Stimulated activated CD8-positive, alpha-beta memory T cell treated with anti-CD3 and anti-CD28 coated beads, Interleukin-15, amount 100 ng/mL, for 1 hour (primary cell): ENCODE results near the gene MGP.
A peak's percentile ranks its signal among the peaks of the same experiment; 100 is the strongest.

Experiments used
- DNase-seq: peaks from one replicate; pipeline ENCODE4 v3.0.0-alpha.2; 2020; ENCODE audit warnings: low read depth

Gene MGP

DNA sequence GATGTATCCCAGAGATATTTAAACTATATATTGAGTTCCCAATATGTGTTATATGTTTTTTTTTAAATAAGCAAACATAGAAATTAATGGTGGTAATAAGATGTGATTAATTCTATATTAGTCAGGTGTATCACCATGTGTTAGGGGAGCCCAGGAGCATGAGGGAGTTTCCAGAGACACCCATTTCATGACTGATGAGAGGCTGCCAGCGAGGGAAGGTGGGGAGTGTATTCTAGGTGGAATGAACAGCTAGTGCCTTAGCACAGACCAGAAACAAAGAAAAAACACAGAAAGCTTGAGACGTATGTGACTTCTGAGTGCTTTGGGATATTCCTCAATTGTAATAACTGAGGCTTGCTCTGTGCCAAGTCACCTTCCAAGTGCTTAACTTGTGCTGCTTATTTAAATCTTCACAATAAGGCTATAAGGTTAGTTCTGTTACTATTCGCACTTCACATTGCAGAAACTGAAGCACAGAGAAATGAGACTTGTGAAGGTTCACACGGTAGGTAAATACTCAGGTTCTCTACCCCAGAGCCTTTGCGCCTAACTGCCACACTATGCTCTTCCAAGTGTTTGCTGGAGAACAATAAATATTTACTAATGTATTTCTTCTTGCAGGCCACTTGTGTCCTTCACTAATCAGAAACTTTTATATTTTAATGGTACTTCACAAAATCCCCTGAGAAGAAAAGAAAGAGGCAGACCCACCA is 17.9 kb upstream of the MGP start:
- DNase-seq = no peak

DNA sequence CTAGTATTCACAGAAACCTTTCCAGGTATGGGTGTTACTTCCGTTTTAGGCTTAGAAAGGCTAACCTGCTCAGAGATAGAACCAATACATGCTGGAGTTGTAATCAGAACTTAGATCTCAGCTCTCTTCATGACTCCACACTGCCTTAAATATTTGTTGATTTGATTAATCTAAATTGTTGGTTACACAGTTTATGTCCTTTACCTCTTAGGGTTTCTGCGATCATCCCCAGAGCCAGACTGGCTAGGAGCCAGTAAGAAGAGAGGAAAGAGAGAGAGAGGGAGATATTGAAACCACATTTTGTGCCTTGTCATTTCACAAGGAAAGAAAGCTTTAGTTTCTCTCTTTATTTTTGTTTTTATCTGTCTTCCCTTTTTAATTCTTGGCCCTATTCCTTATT is 16.8 kb upstream of the MGP start:
- DNase-seq = no peak

DNA sequence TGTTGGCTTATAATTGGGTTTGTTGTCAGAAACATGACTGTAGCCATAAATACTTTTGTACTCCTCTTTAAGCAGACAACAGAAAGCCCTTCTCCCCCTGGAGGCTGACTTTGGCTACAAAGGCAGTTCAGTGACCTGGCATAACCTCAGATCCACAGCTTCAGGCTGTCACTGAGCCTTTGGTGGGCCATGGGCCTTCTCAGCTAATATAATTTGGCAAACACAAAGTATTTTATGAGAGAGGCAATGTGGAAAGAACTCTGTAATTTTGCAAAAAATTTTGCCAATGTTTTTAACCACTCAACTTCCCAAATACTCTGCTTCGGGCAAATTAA is 15.5 kb upstream of the MGP start:
- no peak for DNase-seq

GRCh38 chr12:14900521-14901227 is 15.0 kb upstream of the MGP start:
- DNase-seq = no peak

- DNase-seq = no peak
These were observed 11.0 kb upstream of the MGP start for GRCh38 chr12:14896521-14897169.

DNA sequence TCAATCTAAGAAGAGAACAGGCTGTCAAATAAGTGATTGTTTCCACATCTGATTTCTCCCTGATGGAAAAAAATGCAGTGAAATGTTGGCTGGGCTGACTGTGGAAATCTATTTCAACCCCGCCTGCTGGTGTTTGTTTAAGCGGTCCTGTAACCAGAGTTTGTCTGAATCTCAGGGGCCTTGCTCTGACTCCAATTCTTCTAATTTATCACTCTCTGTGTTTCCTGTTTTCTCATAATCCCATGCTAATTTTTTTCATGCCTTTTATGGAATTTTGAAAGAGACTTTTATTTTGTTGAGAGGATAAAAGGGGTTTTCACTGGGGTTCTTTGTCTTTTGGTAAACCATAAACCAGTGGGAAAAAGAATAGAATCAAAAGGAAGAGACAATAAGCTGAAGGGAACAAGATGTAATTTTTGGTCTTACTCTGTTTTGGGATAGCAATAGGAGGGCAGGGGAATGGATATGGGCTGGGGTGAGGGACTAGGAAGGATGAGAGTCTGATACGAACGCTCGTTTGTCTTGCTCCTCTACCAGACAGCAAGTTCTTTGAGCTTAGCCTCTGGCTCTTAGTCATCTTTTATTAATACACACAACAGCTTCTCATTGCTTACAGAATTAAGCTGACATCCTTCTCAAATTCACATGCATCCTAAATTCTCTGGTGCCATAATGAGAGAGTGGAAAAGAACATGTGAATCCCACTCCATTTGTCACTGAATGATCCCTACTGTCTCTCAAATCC is 8.0 kb upstream of the MGP start:
- no peak for DNase-seq

DNA sequence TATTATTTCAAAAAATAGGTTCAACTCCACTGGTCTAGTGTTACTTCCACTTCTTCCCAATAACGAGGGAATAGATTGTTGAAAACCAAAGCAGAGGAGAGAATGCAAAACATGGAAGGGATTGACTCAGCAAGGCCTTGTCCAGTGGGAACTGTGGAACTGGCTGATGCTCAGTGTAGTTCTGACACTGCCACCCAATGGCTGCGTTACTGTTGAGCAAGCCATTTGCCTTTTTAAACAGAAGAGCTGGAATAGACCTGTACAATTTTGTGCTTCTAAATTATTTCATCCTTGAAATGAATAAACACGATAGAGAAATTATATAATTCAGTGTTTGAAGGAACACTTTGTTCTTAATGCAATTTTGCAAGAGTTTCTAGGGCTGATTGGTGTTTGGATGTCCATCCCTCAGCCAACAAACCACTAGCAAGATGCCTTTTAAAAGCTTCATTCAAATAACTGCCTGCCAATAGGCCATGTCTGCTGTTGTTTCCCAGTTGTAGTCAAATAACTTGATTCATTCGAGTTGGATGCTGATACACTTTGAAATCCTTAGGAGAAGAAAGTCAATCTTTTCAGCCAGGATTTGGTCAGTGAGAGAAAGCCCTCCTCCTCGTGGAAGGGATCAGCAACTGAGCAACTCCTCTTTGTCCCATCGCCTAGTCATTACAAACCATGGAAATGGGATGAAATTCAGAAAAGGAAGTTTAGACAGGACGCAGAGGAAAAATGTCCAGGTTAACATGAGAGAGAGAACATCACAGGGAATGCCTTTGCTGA is 7.3 kb upstream of the MGP start:
- DNase-seq = no peak

GRCh38 chr12:14890701-14891100 is 5.0 kb upstream of the MGP start:
- no peak for DNase-seq

- DNase-seq = no peak
These were observed 617 bp upstream of the MGP start for GRCh38 chr12:14886271-14886670.

DNA sequence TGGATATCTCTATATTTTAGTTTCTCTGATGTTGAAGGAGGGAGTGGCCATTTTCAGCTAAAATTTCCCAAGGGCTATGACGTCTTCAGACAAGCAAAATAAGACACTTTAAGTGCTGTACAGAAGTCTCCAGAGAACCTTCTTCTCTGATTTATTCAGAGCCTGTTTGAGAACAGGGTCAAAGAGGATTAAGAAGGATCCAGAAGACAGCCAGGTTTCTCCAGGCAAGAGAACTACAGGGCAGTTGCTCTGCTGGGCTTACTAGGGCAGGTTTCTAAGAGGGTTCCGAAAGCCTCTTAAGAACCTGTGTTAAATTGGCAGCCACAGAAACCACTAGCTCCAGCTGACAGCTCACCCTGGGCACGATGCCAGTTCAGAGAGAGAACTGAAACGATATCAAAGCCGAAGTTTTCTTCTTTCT is 1.2 kb downstream of the MGP start:
- DNase-seq = peak; percentile 72

- DNase-seq = no peak
These were observed 2.0 kb downstream of the MGP start for GRCh38 chr12:14883686-14884085.

- DNase-seq = no peak
These were observed 4.7 kb downstream of the MGP start for GRCh38 chr12:14880890-14881453.

- DNase-seq = no peak
These were observed 6.3 kb downstream of the MGP start for GRCh38 chr12:14879222-14879933.

- no peak for DNase-seq
These were observed 7.2 kb downstream of the MGP start for GRCh38 chr12:14878488-14878887.

DNA sequence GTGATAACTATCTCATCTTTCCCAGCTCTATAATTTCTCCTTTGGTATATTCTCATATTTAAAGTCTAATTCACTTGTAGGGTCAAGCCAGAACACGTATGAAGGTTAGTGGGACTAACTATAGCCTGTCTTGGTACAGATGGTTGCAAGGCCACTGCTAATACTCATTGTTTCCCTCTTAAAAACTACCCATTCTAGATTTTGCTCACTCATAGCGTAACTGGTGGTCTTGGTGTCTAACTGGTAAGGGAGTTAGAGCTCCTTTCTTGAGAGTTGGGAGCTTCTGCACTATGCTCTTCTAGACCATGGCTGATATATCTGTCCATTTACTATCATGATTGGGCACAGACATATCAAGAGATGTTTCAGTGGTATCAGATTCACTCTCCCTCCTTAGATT is 8.8 kb downstream of the MGP start:
- DNase-seq = no peak

DNA sequence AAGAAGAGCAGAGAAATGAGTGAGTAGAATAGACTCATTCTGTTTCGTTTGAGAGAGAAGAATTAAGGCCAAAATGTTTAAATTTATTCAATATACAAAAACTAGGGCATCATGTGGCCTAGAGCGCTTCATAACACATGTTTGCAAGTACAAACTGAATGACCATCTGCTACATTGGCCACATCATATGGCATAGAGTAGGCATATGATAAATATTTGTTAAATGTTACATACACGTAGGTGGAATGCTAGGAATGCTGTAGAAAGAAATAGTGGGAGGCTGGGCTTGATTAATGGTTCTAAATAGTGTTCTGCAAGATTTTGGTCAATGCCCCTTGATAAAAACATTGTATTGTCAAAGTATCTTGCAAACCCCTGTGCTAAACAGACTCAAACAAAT is 10.8 kb downstream of the MGP start:
- DNase-seq = no peak

DNA sequence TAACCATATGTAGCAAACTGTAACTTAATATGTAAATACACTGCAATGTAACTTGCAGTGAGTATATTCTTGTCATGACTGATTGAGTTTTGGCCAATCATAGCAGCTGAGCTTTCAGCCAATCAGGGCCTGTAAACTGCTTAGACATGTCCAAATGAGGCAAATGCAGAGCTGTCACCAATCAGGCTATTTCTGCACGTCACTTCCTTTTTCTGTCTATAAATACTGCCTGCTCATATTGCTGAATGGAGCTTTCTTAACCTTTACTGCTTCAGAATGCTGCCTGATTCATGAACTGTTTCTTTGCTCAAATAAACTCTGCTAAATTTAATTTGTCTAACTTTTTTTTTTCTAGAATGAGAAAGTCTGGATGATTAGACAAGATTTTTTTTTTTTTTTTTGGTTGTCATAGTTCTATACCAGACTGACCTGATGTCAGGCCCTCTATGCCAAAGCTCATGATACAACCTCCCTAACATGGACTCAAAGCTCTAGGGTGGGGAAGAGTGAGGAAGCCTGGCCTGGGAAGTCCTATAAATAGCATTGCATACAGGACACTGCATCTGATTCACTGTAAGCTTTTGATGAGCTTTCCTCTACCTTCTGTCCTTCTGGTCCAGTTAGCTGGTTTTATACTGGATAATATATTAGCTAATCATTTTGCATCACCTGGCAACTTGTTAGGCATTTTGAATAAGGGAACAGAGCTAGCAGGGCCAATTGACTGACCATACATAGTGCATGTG is 12.0 kb downstream of the MGP start:
- DNase-seq = no peak

GRCh38 chr12:14871886-14872285 is 13.8 kb downstream of the MGP start:
- no peak for DNase-seq

DNA sequence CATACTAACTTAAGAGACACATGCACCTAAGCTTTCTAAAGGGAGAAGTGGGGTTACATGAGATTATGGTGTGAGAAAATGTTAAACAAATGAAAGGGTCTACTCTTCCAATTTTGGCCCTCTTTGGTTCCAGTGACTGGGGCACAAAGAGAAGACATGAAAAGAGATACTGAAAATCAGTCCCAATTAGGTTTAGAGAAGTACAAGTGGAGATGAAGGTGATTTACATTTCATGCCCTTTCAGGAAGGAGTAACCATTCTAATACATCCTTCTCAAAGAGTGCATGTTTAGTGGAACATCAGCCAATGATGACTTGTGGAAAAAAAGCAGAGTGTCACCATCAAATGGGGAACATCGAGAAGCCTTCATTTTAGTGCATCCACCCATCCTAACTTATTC is 14.4 kb downstream of the MGP start:
- no peak for DNase-seq

DNA sequence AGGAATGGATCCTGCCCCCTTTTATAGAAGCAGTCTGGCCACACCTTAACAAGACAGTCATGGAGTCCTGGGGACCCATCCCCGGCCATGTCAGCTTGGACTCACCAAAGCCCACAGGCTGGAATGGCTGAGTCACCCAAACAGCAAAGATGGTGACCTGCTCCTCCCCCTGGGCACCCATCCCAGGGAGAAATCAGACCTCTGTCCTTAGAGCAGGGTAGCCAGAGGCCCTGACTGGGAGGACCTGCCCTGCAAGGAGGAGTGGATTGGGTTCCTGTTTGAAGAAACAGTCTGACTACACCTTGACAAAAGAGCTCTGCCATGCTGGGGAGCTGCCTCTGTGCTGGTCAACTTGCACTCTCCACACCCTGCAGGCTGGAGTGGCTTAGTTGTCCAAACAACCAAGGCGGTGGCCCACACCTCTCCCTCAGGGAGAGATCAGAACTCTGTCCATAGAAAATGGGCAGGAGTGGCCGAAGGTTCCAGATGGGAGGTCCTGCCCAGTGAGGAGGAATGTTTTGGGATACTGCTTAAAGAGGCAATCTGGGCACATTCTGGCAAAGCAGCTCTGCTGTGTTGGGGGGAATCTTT is 16.6 kb downstream of the MGP start:
- no peak for DNase-seq
